IPS-18a (cell line): ENCODE data around the gene ATP5MC2.
"Not testable (repeated sequence)": the region's sequence is repeated elsewhere in the genome, so short reads cannot be mapped to it uniquely, and the experiment has no call there.

ENCODE experiments used
- H3K27ac ChIP-seq: one replicate; pipeline ENCODE4 v1.5.1; 2013; ENCODE audit warnings: low read length
- H3K27me3 ChIP-seq: one replicate; pipeline ENCODE4 v1.6.1; 2013; ENCODE audit warnings: mild to moderate bottlenecking, low read length; ENCODE audit not compliant: control insufficient read depth, insufficient read depth
- H3K36me3 ChIP-seq: one replicate; pipeline ENCODE4 v1.6.1; 2013; ENCODE audit warnings: low read depth, low read length; ENCODE audit not compliant: control insufficient read depth
- H3K4me1 ChIP-seq: one replicate; pipeline ENCODE4 v1.6.1; 2013; ENCODE audit warnings: low read depth, low read length; ENCODE audit not compliant: control insufficient read depth
- H3K4me3 ChIP-seq: one replicate; pipeline ENCODE4 v1.5.1; 2013; ENCODE audit warnings: low read length
- H3K9ac ChIP-seq: one replicate; pipeline ENCODE4 v1.6.1; 2013; ENCODE audit warnings: mild to moderate bottlenecking, low read length, moderate library complexity
- H3K9me3 ChIP-seq: one replicate; pipeline ENCODE4 v1.6.1; 2013; ENCODE audit warnings: low read depth, low read length; ENCODE audit not compliant: control insufficient read depth

Gene ATP5MC2

GRCh38 chr12:53675701-53676607, at the start of gene ATP5MC2:
TSS of gene ATP5MC2 (minus strand) at chr12:53676083. CDS start at chr12:53672614, 3,469 bp downstream.
- Histone ChIP-seq H3K36me3 (peaks cover 32% of the 10 kb centered on the region), H3K9me3 (no peaks in the 10 kb centered on the region), H3K4me1 (peaks cover 26% of the 10 kb centered on the region), H3K4me3 (peak within 1 kb of the TSS; percentile 83), H3K9ac (peak within 1 kb of the TSS; percentile 83), H3K27me3 (no peaks in the 10 kb centered on the region), H3K27ac (peak within 1 kb of the TSS; percentile 82)

GRCh38 chr12:53722450-53723041, 46.7 kb upstream of the ATP5MC2 start:
- Histone ChIP-seq H3K27me3 (no peaks in the 10 kb centered on the region), H3K4me1 (no peaks in the 10 kb centered on the region), H3K4me3 (no peak overlapping the region), H3K36me3 (no peaks in the 10 kb centered on the region), H3K9ac (no peak overlapping the region), H3K9me3 (no peaks in the 10 kb centered on the region), H3K27ac (no peak overlapping the region)

GRCh38 chr12:53720946-53721345, 45.1 kb upstream of the ATP5MC2 start:
- no peak overlapping the region for H3K4me3 ChIP-seq
- H3K27ac ChIP-seq: no peak overlapping the region
- no peaks in the 10 kb centered on the region for H3K36me3 ChIP-seq
- no peaks in the 10 kb centered on the region for H3K27me3 ChIP-seq
- no peaks in the 10 kb centered on the region for H3K9me3 ChIP-seq
- H3K4me1 ChIP-seq: no peaks in the 10 kb centered on the region
- no peak overlapping the region for H3K9ac ChIP-seq

GRCh38 chr12:53719649-53720048, 43.8 kb upstream of the ATP5MC2 start:
- H3K4me1 ChIP-seq: no peaks in the 10 kb centered on the region
- H3K27me3 ChIP-seq: no peaks in the 10 kb centered on the region
- H3K9me3 ChIP-seq: no peaks in the 10 kb centered on the region
- no peaks in the 10 kb centered on the region for H3K36me3 ChIP-seq
- H3K27ac ChIP-seq: no peak overlapping the region
- no peak overlapping the region for H3K9ac ChIP-seq
- no peak overlapping the region for H3K4me3 ChIP-seq

- H3K9ac ChIP-seq, H3K4me3 ChIP-seq, H3K27me3 ChIP-seq, H3K36me3 ChIP-seq, H3K27ac ChIP-seq, H3K4me1 ChIP-seq, H3K9me3 ChIP-seq: not testable (repeated sequence)
Observed at GRCh38 chr12:53718567-53718966, 42.7 kb upstream of the ATP5MC2 start.

GRCh38 chr12:53717319-53717718, 41.4 kb upstream of the ATP5MC2 start:
- H3K27ac ChIP-seq: no peak overlapping the region
- H3K9ac ChIP-seq: no peak overlapping the region
- no peaks in the 10 kb centered on the region for H3K36me3 ChIP-seq

GRCh38 chr12:53714004-53714403, 38.1 kb upstream of the ATP5MC2 start:
- H3K4me3 ChIP-seq: no peak overlapping the region
- H3K27me3 ChIP-seq: peaks cover 2% of the 10 kb centered on the region
- H3K9ac ChIP-seq: no peak overlapping the region
- H3K36me3 ChIP-seq: no peaks in the 10 kb centered on the region
- no peak overlapping the region for H3K27ac ChIP-seq
- H3K9me3 ChIP-seq: no peaks in the 10 kb centered on the region
- H3K4me1 ChIP-seq: no peaks in the 10 kb centered on the region

More at GRCh38 chr12:53717319-53717718, 41.4 kb upstream of the ATP5MC2 start:
- no peak overlapping the region for H3K4me3 ChIP-seq
- H3K9me3 ChIP-seq: no peaks in the 10 kb centered on the region
- no peaks in the 10 kb centered on the region for H3K27me3 ChIP-seq
- H3K4me1 ChIP-seq: no peaks in the 10 kb centered on the region

- Histone ChIP-seq H3K27me3 (peaks cover 7% of the 10 kb centered on the region), H3K36me3 (no peaks in the 10 kb centered on the region), H3K27ac (no peak overlapping the region), H3K9ac (no peak overlapping the region), H3K4me3 (no peak overlapping the region), H3K9me3 (no peaks in the 10 kb centered on the region), H3K4me1 (no peaks in the 10 kb centered on the region)
Observed at GRCh38 chr12:53713516-53713915, 37.6 kb upstream of the ATP5MC2 start.

GRCh38 chr12:53712059-53712643, 36.3 kb upstream of the ATP5MC2 start:
- Histone ChIP-seq H3K9me3 (no peaks in the 10 kb centered on the region), H3K4me1 (no peaks in the 10 kb centered on the region), H3K27ac (no peak overlapping the region), H3K27me3 (peaks cover 8% of the 10 kb centered on the region), H3K9ac (no peak overlapping the region), H3K4me3 (no peak overlapping the region), H3K36me3 (no peaks in the 10 kb centered on the region)

- no peaks in the 10 kb centered on the region for H3K9me3 ChIP-seq
- H3K27me3 ChIP-seq: peaks cover 8% of the 10 kb centered on the region
- H3K4me3 ChIP-seq: no peak overlapping the region
- no peaks in the 10 kb centered on the region for H3K4me1 ChIP-seq
- no peak overlapping the region for H3K9ac ChIP-seq
- no peak overlapping the region for H3K27ac ChIP-seq
- H3K36me3 ChIP-seq: no peaks in the 10 kb centered on the region
Observed at GRCh38 chr12:53710091-53710490, 34.2 kb upstream of the ATP5MC2 start.

GRCh38 chr12:53709671-53710070, 33.8 kb upstream of the ATP5MC2 start:
- H3K27ac ChIP-seq: no peak overlapping the region
- no peaks in the 10 kb centered on the region for H3K36me3 ChIP-seq
- no peaks in the 10 kb centered on the region for H3K4me1 ChIP-seq
- H3K9ac ChIP-seq: no peak overlapping the region
- H3K27me3 ChIP-seq: peaks cover 8% of the 10 kb centered on the region
- no peaks in the 10 kb centered on the region for H3K9me3 ChIP-seq
- H3K4me3 ChIP-seq: no peak overlapping the region
